Measurements from ENCODE around the gene YAE1.

The YAE1 gene

DNA sequence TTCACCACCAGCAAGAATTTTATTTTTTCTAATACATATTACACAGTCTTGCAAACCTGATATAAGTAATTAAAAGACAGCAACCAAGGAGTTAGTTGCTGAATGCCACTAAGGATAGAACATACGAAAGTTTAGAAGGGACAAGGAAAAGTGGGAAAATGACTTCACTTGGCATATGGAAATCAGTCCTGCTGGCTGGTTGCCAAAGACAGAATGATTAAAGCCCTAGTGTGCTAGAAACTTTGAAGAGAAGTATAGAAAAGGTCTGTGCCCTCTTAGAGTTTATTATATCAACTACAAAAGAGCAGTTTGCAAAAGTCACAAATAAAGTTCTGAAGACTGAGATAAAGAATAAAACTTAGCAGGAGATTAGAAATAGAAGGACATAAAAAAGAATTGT lies 5.8 kb upstream of the YAE1 start:
- H3K4me3 ChIP-seq (ENCODE audit: control insufficient read depth, low read depth, low read length) = no peak overlapping the region
- TF ChIP-seq, protein P1, sequence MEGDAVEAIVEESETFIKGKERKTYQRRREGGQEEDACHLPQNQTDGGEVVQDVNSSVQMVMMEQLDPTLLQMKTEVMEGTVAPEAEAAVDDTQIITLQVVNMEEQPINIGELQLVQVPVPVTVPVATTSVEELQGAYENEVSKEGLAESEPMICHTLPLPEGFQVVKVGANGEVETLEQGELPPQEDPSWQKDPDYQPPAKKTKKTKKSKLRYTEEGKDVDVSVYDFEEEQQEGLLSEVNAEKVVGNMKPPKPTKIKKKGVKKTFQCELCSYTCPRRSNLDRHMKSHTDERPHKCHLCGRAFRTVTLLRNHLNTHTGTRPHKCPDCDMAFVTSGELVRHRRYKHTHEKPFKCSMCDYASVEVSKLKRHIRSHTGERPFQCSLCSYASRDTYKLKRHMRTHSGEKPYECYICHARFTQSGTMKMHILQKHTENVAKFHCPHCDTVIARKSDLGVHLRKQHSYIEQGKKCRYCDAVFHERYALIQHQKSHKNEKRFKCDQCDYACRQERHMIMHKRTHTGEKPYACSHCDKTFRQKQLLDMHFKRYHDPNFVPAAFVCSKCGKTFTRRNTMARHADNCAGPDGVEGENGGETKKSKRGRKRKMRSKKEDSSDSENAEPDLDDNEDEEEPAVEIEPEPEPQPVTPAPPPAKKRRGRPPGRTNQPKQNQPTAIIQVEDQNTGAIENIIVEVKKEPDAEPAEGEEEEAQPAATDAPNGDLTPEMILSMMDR (IDR thresholded peaks at IDR 0.05; ENCODE audit: control insufficient read depth, insufficient read depth, low read depth, low read length, missing control alignments) = no peak
- DNase-seq (ENCODE audit: low read depth) = no peak

DNA sequence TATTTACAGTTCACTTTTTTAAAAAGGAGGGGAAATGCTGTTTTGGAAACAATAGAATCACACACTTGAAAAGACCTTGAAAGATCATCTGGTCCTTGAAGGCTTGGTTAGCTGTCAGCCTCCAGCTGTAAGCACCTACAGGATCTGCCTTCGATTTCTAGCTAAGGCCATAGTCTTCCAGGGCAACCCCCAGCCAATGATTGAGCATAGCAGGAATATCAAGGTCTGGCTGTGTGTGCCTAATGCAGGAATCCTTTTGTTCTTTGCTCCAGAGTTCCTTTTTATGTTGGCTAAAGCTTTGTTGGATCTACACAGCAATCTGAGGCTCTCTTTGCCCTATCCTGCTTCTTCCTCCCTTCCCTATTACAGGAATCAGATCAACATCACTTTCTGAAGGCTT lies 5.2 kb upstream of the YAE1 start:
- no peak for DNase-seq (ENCODE audit: low read depth)
- H3K4me3 ChIP-seq (ENCODE audit: control insufficient read depth, low read depth, low read length) = no peak overlapping the region
- TF ChIP-seq, protein P1 (IDR thresholded peaks at IDR 0.05; ENCODE audit: control insufficient read depth, insufficient read depth, low read depth, low read length, missing control alignments) = no peak

DNA sequence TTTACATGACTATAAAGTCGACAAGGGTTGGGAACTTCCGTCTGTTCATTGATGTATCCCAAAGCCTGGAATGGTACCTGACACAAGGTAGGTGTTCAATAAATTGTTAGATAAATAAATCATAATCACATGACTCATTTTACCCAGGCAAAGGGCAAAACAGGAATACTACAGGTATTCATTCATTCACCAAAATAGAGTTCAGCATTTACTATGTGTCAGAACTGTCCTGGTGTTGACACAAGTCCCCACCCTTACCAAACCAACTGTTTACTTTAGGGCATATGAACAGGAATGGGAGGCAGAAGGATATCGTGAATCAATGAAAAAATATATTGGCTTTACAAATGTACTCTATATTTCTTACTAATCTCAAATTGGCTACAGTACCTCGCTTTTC lies 666 bp upstream of the YAE1 start:
- TF ChIP-seq, protein P1 (IDR thresholded peaks at IDR 0.05; ENCODE audit: control insufficient read depth, insufficient read depth, low read depth, low read length, missing control alignments) = no peak

DNA sequence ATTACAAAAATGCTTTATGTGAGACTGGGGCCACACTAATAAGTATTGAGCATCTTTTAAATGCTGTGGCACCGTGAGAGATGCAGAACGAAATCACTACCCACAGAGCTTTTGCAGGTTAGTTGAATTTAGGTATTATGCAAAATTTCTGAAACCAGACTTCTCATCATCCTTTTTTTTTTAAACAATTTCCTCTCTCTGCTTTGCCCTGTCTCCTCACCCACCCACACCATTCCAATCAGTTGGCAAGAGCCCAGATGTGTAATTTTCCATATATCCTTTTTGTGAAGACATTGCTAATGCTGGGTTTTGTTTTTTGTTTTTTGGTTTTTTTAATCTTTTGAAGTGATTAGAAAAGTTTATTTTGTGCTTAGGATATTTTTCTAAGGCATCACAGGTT lies 1.1 kb downstream of the YAE1 start:
- DNase-seq (ENCODE audit: low read depth) = no peak
- TF ChIP-seq, protein P1 (IDR thresholded peaks at IDR 0.05; ENCODE audit: control insufficient read depth, insufficient read depth, low read depth, low read length, missing control alignments) = no peak
- peak overlapping the region; percentile 57 for H3K4me3 ChIP-seq (ENCODE audit: control insufficient read depth, low read depth, low read length)

More for the DNA sequence above, 666 bp upstream of the YAE1 start:
- no peak for DNase-seq (ENCODE audit: low read depth)
- peak overlapping the region; percentile 57 for H3K4me3 ChIP-seq (ENCODE audit: control insufficient read depth, low read depth, low read length)

DNA sequence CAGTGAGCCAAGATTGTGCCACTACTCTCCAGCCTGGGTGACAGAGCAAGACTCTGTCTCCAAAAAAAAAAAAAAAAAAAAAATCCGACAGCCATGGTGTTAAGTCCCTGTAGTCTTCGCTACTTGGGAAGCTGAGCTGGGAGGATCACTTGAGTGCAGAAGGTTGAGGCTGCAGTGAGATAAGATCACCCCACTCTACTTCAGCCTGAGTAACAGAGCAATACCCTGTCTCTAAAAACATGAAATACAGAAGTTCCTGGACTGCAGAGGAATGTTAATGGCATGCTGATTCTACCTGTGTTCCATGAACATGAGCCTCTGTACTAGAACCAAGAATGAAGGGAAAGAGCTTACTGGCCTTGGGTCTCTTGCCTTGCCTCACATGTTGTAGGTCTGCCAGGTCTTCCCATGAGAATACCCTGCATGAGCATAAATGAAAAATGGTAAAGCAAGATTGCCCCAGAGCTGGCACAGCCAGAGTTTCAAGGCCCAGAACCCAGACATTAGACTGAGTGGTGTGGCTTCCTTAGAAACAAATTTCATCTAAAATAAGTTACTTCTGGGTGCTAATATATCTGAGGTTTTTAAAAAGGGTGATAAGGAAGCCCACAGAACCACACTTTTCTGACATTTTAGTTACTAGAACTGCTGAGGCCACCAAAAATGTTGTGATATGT lies 8.6 kb downstream of the YAE1 start:
- no peak for DNase-seq (ENCODE audit: low read depth)
- TF ChIP-seq, protein P1 (IDR thresholded peaks at IDR 0.05; ENCODE audit: control insufficient read depth, insufficient read depth, low read depth, low read length, missing control alignments) = no peak
- H3K4me3 ChIP-seq (ENCODE audit: control insufficient read depth, low read depth, low read length) = no peak overlapping the region

DNA sequence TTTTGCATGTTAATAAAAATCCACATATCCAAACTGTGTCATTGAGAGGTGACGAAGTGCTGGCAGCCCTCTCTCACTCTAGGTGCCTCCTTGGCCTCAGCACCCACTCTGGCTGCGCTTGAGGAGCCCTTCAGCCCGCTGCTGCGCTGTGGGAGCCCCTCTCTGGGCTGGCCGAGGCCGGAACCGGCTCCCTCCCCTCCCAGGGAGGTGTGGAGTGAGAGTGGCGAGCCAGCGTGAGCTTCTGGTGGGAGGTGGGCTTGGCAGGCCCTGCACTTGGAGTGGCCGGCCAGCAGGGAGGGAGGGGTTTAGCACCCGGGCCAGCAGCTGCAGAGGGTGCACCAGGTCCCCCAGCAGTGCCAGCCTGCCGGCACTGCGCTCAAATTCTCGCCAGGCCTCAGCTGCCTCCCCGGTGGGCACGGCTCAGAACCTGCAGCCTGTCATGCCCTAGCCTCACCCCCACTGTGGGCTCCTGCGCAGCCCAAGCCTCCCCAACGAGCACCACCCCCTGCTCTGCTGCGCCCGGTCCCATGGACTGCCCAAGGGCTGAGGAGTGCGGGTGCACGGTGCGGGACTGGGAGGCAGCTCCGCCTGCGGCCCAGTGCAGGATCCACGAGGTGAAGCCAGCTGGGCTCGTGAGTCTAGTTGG lies 11.1 kb downstream of the YAE1 start:
- no peak overlapping the region for H3K4me3 ChIP-seq (ENCODE audit: control insufficient read depth, low read depth, low read length)
- DNase-seq (ENCODE audit: low read depth) = no peak
- TF ChIP-seq, protein P1 (IDR thresholded peaks at IDR 0.05; ENCODE audit: control insufficient read depth, insufficient read depth, low read depth, low read length, missing control alignments) = no peak
